GM23338 (cell line): ENCODE measurements around the gene AVPR2. TPM values are rescaled to one million over a fixed set of nuclear protein-coding genes. Genes with fewer than 3 reads are reported as not detected.

Experiments used
- ATAC-seq: fragments of 200-7000 bp; cut with Tn5 transposase; 3 replicates; pipeline ENCODE4 v1.9.1; 2020
- DNase-seq: peaks from one replicate; pipeline ENCODE4 v3.0.0-alpha.2; 2015; ENCODE audit warnings: low spot score
- H2AFZ ChIP-seq: fragments of 200-600 bp; sonication (generic); 2 replicates; pipeline ENCODE4 v1.8.0; 2016; ENCODE audit warnings: antibody characterized with exemption, mild to moderate bottlenecking, moderate library complexity
- H3F3A ChIP-seq: fragments of 200-600 bp; sonication (generic); replicated peaks from 2 replicates; pipeline ENCODE4 v1.8.0; 2017; ENCODE audit warnings: antibody characterized with exemption, mixed run types, low read depth
- H3K27ac ChIP-seq: fragments of 200-600 bp; sonication (generic); 2 replicates; pipeline ENCODE4 v1.6.1; 2016; ENCODE audit warnings: low read depth
- H3K27me3 ChIP-seq: fragments of 200-600 bp; sonication (generic); 2 replicates; pipeline ENCODE4 v1.8.0; 2016; ENCODE audit warnings: mild to moderate bottlenecking, mixed run types, moderate library complexity; ENCODE audit not compliant: insufficient read depth
- H3K36me3 ChIP-seq: fragments of 200-600 bp; sonication (generic); 2 replicates; pipeline ENCODE4 v1.8.0; 2016; ENCODE audit warnings: mild to moderate bottlenecking; ENCODE audit not compliant: insufficient read depth
- H3K4me1 ChIP-seq: fragments of 200-600 bp; sonication (generic); 2 replicates; pipeline ENCODE4 v1.8.0; 2016; ENCODE audit warnings: mild to moderate bottlenecking, moderate library complexity; ENCODE audit not compliant: insufficient read depth
- H3K4me2 ChIP-seq: fragments of 200-600 bp; sonication (generic); 2 replicates; pipeline ENCODE4 v1.7.1; 2017; ENCODE audit warnings: mixed run types
- H3K4me3 ChIP-seq: fragments of 200-600 bp; sonication (generic); 2 replicates; pipeline ENCODE4 v1.6.1; 2016; ENCODE audit warnings: mixed run types
- H3K79me2 ChIP-seq: fragments of 200-600 bp; sonication (generic); replicated peaks from 2 replicates; pipeline ENCODE4 v1.8.0; 2017; ENCODE audit warnings: mild to moderate bottlenecking; ENCODE audit not compliant: insufficient read depth
- H3K9me2 ChIP-seq: fragments of 200-600 bp; sonication (generic); 2 replicates; pipeline ENCODE4 v1.8.0; 2017; ENCODE audit not compliant: insufficient read depth
- H4K20me1 ChIP-seq: fragments of 200-600 bp; sonication (generic); replicated peaks from 2 replicates; pipeline ENCODE4 v1.8.0; 2017; ENCODE audit warnings: mild to moderate bottlenecking; ENCODE audit not compliant: insufficient read depth
- H3K27ac Mint-ChIP-seq: 2 replicates; pipeline ENCODE4 v1.8.0; 2020; ENCODE audit warnings: inconsistent platforms, mild to moderate bottlenecking, moderate library complexity, mixed read lengths
- H3K27me3 Mint-ChIP-seq: 3 replicates; pipeline ENCODE4 v1.8.0; 2022; ENCODE audit warnings: low read depth, mild to moderate bottlenecking, moderate library complexity, mixed read lengths, inconsistent platforms; ENCODE audit not compliant: insufficient read depth, poor library complexity
- H3K36me3 Mint-ChIP-seq: 3 replicates; pipeline ENCODE4 v1.8.0; 2021; ENCODE audit warnings: low read depth, mild to moderate bottlenecking, inconsistent platforms, moderate library complexity, mixed read lengths
- H3K4me1 Mint-ChIP-seq: 3 replicates; pipeline ENCODE4 v1.8.0; 2020; ENCODE audit warnings: mild to moderate bottlenecking, inconsistent platforms, mixed read lengths
- H3K4me3 Mint-ChIP-seq: 3 replicates; pipeline ENCODE4 v1.8.0; 2021; ENCODE audit warnings: moderate library complexity, mild to moderate bottlenecking, inconsistent platforms, mixed read lengths
- H3K9me3 Mint-ChIP-seq: 3 replicates; pipeline ENCODE4 v1.8.0; 2020; ENCODE audit warnings: moderate library complexity, mild to moderate bottlenecking, inconsistent platforms, mixed read lengths
- CREB1 ChIP-seq: fragments of 250-450 bp; sonication (Bioruptor Pico); IDR thresholded peaks from 2 replicates; pipeline ENCODE4 v1.5.0; 2020; ENCODE audit warnings: low read depth, mild to moderate bottlenecking, moderate library complexity
- EZH2 ChIP-seq: fragments of 200-600 bp; sonication (generic); IDR thresholded peaks from one replicate; pipeline ENCODE4 v1.8.0; 2017; ENCODE audit warnings: antibody characterized with exemption, mild to moderate bottlenecking, low read depth; ENCODE audit not compliant: unreplicated experiment
- EZH2phosphoT487 ChIP-seq: fragments of 200-600 bp; sonication (generic); IDR thresholded peaks from one replicate; pipeline ENCODE4 v1.8.1; 2018; ENCODE audit warnings: antibody characterized with exemption; ENCODE audit not compliant: unreplicated experiment
- JUNB ChIP-seq: IDR thresholded peaks from one replicate; pipeline ENCODE4 v1.6.1; 2016; ENCODE audit warnings: antibody characterized with exemption; ENCODE audit not compliant: unreplicated experiment
- NANOG ChIP-seq: IDR thresholded peaks from 2 replicates; pipeline ENCODE4 v1.6.1; 2016; ENCODE audit warnings: antibody characterized with exemption, borderline replicate concordance
- POLR2AphosphoS5 ChIP-seq: IDR thresholded peaks from 2 replicates; pipeline ENCODE4 v1.6.1; 2016; ENCODE audit warnings: antibody characterized with exemption, low read depth
- STAT1 ChIP-seq: IDR thresholded peaks from one replicate; pipeline ENCODE4 v1.6.1; 2016; ENCODE audit warnings: antibody characterized with exemption; ENCODE audit not compliant: unreplicated experiment
- ZNF114 ChIP-seq: fragments of 250-450 bp; sonication (Bioruptor Pico); IDR thresholded peaks from 2 replicates; pipeline ENCODE4 v1.5.0; 2020; ENCODE audit warnings: mild to moderate bottlenecking, moderate library complexity
- ZNF331 ChIP-seq: fragments of 250-450 bp; sonication (Bioruptor Pico); IDR thresholded peaks from 2 replicates; pipeline ENCODE4 v1.5.0; 2020; ENCODE audit warnings: low read depth, mild to moderate bottlenecking, moderate library complexity
- polyA plus RNA-seq: library from polyadenylated mRNA; unstranded; fragments of >200 nt; fragmentation: Nextera tagmentation; extraction: Ambion mirVana; gene quantifications from 2 replicates; pipeline ENCODE4 v1.2.1, GENCODE V29; 2016
- total RNA-seq: library from RNA; depleted of rRNA; stranded (reverse); fragments of >200 nt; shearing (Covaris generic); gene quantifications from 2 replicates; pipeline ENCODE4 v1.2.3, GENCODE V29; 2014
- TF ChIP-seq, protein P1 (sequence below): IDR thresholded peaks from one replicate; pipeline ENCODE4 v1.6.1; 2018; ENCODE audit warnings: antibody characterized with exemption; ENCODE audit not compliant: unreplicated experiment
- TF ChIP-seq, protein P2 (sequence below): IDR thresholded peaks from 2 replicates; pipeline ENCODE4 v1.6.1; 2016; ENCODE audit warnings: antibody characterized with exemption
- TF ChIP-seq, protein P3 (sequence below): fragments of 250-450 bp; sonication (Bioruptor Pico); IDR thresholded peaks from 2 replicates; pipeline ENCODE4 v1.5.0; 2020; ENCODE audit warnings: mild to moderate bottlenecking, moderate library complexity
- TF ChIP-seq, protein P4 (sequence below), 2 experiments: fragments of 200-600 bp in 1 of 2; sonication (generic) in 1 of 2; conservative IDR thresholded peaks; 2 replicates each; pipeline versions ENCODE4 v1.5.1 to v1.6.1; 2016 to 2017; ENCODE audit warnings: antibody characterized with exemption in 2 of 2, low read depth in 2 of 2, mild to moderate bottlenecking in 2 of 2, moderate library complexity in 1 of 2

AVPR2 gene
- total and polyA plus RNA-seq, 2 experiments from 2014 or later, result not detected

DNA sequence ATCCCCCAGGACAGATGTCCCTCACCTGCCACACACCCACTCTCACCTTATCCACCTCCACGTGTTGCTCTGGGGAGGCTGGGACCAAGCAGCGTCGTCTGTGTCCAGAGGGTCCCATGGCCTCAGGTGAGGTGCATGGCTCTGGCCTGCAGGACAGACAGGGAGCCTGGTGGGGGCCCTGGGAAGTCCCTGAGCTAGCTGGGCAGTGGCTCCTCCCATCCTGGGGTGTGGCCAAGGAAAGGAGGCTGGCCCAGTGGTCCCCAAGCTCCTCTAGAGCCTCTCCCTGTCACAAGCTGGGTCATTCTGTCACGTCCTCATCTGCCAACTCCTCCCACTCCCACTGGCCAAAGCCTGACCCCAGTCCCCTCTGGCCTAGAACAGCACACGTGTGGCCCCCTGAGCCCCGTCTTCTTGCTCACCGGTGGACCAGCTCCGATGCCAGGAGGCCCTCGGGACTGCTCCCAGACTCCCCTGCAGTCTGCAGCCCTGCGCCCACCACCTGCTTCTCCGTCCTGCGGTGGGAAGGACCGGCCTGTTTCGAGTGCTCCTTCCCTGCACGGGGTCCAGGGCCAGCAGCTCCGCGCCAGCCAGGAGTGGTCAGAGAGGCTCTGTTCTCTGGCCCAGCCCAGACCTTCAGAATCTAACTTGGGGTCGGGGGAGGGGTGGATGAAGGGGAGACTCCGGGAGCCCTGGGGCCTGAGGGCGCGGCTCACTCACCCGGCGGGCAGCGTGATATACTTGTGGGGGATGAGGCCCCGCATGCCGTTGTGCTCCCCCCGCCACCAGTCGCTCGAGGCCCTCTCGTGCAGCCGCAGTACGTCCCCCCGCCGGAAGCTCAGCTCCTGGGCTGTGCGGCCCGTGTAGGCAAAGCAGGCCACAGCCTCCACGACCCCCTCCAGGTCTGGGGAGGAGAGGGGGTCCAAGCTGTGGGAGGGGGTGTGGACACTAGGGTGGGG lies 4.8 kb downstream of the AVPR2 start:
- Histone ChIP-seq H3K27ac (no peak overlapping the region), H3K27me3 (no peaks in the 10 kb centered on the region), H3K9me2 (no peaks in the 10 kb centered on the region), H2AFZ (no peak overlapping the region), H3K4me2 (no peak overlapping the region), H3K36me3 (no peaks in the 10 kb centered on the region), H4K20me1 (no peaks in the 10 kb centered on the region), H3K4me1 (no peaks in the 10 kb centered on the region), H3K4me3 (no peak overlapping the region), H3K79me2 (no peaks in the 10 kb centered on the region), H3F3A (no peaks in the 10 kb centered on the region)
- no peaks in the 10 kb centered on the region for H3K9me3 Mint-ChIP-seq
- H3K4me1 Mint-ChIP-seq, result peaks cover 3% of the 10 kb centered on the region; the same call in 2 of the 3 replicates
- H3K27me3 Mint-ChIP-seq, result no peaks in the 10 kb centered on the region
- TF ChIP-seq CREB1, result no peak
- TF ChIP-seq STAT1, result no peak
- TF ChIP-seq, protein P1, sequence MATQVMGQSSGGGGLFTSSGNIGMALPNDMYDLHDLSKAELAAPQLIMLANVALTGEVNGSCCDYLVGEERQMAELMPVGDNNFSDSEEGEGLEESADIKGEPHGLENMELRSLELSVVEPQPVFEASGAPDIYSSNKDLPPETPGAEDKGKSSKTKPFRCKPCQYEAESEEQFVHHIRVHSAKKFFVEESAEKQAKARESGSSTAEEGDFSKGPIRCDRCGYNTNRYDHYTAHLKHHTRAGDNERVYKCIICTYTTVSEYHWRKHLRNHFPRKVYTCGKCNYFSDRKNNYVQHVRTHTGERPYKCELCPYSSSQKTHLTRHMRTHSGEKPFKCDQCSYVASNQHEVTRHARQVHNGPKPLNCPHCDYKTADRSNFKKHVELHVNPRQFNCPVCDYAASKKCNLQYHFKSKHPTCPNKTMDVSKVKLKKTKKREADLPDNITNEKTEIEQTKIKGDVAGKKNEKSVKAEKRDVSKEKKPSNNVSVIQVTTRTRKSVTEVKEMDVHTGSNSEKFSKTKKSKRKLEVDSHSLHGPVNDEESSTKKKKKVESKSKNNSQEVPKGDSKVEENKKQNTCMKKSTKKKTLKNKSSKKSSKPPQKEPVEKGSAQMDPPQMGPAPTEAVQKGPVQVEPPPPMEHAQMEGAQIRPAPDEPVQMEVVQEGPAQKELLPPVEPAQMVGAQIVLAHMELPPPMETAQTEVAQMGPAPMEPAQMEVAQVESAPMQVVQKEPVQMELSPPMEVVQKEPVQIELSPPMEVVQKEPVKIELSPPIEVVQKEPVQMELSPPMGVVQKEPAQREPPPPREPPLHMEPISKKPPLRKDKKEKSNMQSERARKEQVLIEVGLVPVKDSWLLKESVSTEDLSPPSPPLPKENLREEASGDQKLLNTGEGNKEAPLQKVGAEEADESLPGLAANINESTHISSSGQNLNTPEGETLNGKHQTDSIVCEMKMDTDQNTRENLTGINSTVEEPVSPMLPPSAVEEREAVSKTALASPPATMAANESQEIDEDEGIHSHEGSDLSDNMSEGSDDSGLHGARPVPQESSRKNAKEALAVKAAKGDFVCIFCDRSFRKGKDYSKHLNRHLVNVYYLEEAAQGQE, result no peak
- no peak for TF ChIP-seq EZH2
- TF ChIP-seq NANOG, result no peak
- TF ChIP-seq ZNF114 (CRISPR knock-in tag), result no peak
- no peak for TF ChIP-seq JUNB
- TF ChIP-seq, protein P2, sequence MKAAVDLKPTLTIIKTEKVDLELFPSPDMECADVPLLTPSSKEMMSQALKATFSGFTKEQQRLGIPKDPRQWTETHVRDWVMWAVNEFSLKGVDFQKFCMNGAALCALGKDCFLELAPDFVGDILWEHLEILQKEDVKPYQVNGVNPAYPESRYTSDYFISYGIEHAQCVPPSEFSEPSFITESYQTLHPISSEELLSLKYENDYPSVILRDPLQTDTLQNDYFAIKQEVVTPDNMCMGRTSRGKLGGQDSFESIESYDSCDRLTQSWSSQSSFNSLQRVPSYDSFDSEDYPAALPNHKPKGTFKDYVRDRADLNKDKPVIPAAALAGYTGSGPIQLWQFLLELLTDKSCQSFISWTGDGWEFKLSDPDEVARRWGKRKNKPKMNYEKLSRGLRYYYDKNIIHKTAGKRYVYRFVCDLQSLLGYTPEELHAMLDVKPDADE, result no peak
- TF ChIP-seq, protein P3, sequence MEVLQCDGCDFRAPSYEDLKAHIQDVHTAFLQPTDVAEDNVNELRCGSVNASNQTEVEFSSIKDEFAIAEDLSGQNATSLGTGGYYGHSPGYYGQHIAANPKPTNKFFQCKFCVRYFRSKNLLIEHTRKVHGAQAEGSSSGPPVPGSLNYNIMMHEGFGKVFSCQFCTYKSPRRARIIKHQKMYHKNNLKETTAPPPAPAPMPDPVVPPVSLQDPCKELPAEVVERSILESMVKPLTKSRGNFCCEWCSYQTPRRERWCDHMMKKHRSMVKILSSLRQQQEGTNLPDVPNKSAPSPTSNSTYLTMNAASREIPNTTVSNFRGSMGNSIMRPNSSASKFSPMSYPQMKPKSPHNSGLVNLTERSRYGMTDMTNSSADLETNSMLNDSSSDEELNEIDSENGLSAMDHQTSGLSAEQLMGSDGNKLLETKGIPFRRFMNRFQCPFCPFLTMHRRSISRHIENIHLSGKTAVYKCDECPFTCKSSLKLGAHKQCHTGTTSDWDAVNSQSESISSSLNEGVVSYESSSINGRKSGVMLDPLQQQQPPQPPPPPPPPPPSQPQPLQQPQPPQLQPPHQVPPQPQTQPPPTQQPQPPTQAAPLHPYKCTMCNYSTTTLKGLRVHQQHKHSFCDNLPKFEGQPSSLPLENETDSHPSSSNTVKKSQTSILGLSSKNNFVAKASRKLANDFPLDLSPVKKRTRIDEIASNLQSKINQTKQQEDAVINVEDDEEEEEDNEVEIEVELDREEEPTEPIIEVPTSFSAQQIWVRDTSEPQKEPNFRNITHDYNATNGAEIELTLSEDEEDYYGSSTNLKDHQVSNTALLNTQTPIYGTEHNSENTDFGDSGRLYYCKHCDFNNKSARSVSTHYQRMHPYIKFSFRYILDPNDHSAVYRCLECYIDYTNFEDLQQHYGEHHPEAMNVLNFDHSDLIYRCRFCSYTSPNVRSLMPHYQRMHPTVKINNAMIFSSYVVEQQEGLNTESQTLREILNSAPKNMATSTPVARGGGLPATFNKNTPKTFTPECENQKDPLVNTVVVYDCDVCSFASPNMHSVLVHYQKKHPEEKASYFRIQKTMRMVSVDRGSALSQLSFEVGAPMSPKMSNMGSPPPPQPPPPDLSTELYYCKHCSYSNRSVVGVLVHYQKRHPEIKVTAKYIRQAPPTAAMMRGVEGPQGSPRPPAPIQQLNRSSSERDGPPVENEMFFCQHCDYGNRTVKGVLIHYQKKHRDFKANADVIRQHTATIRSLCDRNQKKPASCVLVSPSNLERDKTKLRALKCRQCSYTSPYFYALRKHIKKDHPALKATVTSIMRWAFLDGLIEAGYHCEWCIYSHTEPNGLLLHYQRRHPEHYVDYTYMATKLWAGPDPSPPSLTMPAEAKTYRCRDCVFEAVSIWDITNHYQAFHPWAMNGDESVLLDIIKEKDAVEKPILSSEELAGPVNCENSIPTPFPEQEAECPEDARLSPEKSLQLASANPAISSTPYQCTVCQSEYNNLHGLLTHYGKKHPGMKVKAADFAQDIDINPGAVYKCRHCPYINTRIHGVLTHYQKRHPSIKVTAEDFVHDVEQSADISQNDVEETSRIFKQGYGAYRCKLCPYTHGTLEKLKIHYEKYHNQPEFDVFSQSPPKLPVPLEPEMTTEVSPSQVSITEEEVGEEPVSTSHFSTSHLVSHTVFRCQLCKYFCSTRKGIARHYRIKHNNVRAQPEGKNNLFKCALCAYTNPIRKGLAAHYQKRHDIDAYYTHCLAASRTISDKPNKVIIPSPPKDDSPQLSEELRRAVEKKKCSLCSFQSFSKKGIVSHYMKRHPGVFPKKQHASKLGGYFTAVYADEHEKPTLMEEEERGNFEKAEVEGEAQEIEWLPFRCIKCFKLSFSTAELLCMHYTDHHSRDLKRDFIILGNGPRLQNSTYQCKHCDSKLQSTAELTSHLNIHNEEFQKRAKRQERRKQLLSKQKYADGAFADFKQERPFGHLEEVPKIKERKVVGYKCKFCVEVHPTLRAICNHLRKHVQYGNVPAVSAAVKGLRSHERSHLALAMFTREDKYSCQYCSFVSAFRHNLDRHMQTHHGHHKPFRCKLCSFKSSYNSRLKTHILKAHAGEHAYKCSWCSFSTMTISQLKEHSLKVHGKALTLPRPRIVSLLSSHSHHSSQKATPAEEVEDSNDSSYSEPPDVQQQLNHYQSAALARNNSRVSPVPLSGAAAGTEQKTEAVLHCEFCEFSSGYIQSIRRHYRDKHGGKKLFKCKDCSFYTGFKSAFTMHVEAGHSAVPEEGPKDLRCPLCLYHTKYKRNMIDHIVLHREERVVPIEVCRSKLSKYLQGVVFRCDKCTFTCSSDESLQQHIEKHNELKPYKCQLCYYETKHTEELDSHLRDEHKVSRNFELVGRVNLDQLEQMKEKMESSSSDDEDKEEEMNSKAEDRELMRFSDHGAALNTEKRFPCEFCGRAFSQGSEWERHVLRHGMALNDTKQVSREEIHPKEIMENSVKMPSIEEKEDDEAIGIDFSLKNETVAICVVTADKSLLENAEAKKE (CRISPR knock-in tag), result no peak
- TF ChIP-seq, protein P4, sequence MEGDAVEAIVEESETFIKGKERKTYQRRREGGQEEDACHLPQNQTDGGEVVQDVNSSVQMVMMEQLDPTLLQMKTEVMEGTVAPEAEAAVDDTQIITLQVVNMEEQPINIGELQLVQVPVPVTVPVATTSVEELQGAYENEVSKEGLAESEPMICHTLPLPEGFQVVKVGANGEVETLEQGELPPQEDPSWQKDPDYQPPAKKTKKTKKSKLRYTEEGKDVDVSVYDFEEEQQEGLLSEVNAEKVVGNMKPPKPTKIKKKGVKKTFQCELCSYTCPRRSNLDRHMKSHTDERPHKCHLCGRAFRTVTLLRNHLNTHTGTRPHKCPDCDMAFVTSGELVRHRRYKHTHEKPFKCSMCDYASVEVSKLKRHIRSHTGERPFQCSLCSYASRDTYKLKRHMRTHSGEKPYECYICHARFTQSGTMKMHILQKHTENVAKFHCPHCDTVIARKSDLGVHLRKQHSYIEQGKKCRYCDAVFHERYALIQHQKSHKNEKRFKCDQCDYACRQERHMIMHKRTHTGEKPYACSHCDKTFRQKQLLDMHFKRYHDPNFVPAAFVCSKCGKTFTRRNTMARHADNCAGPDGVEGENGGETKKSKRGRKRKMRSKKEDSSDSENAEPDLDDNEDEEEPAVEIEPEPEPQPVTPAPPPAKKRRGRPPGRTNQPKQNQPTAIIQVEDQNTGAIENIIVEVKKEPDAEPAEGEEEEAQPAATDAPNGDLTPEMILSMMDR (conservative IDR thresholded peaks at IDR 0.05; ENCODE audit: low read depth in 2 of 2), result no peak
- no peak for TF ChIP-seq EZH2phosphoT487
- no peak for TF ChIP-seq ZNF331 (CRISPR knock-in tag)
- no peak for TF ChIP-seq POLR2AphosphoS5
- DNase-seq (peak; percentile 49), ATAC-seq (peak; percentile 81)
- no peak overlapping the region for H3K4me3 Mint-ChIP-seq
- peaks cover 6% of the 10 kb centered on the region; the same call in 2 of the 3 replicates for H3K36me3 Mint-ChIP-seq
- no peak overlapping the region for H3K27ac Mint-ChIP-seq
